H1 (cell line): ENCODE measurements around the gene MEDAG. TPM values are rescaled to one million over a fixed set of nuclear protein-coding genes. Genes with fewer than 3 reads are reported as not detected.

ENCODE experiments used
- CHD2 ChIP-seq: IDR thresholded peaks from 2 replicates; pipeline ENCODE4 v1.6.1; 2012; ENCODE audit warnings: low read length, improper control_type of control experiment
- FOSL1 ChIP-seq: IDR thresholded peaks from 2 replicates; pipeline ENCODE4 v1.6.1; 2011; ENCODE audit warnings: mild to moderate bottlenecking, low read depth, low read length, moderate library complexity; ENCODE audit not compliant: insufficient read depth
- GTF2F1 ChIP-seq: IDR thresholded peaks from 2 replicates; pipeline ENCODE4 v1.6.1; 2012; ENCODE audit warnings: low read depth, low read length, improper control_type of control experiment, borderline replicate concordance
- NRF1 ChIP-seq: IDR thresholded peaks from 2 replicates; pipeline ENCODE4 v1.6.1; 2011; ENCODE audit warnings: mild to moderate bottlenecking, low read depth, low read length, improper control_type of control experiment
- SP1 ChIP-seq: IDR thresholded peaks from 2 replicates; pipeline ENCODE4 v1.6.1; 2011; ENCODE audit warnings: low read depth, low read length
- TEAD4 ChIP-seq: IDR thresholded peaks from 2 replicates; pipeline ENCODE4 v1.6.1; 2012; ENCODE audit warnings: low read depth, low read length, inconsistent platforms, mixed read lengths
- ZNF274 ChIP-seq: IDR thresholded peaks from 2 replicates; pipeline ENCODE4 v1.7.0; 2012; ENCODE audit warnings: low read length, borderline replicate concordance; ENCODE audit errors: extremely low read depth
- polyA plus RNA-seq, 7 experiments: library from polyadenylated mRNA; depleted of rRNA in 3 of 7; stranded (reverse) in 5 of 7; unstranded in 2 of 7; fragments of >200 nt in 5 of 7; fragments of 200-250 nt in 2 of 7; gene quantifications; 1 replicate in 5 of 7; 2 replicates in 1 of 7; 4 replicates in 1 of 7; pipeline versions ENCODE4 v1.2.1 to v1.2.3, GENCODE V29; 2011 to 2013; ENCODE audit warnings: missing spikeins in 2 of 7, mixed read lengths in 2 of 7
- total RNA-seq: library from RNA; stranded (reverse); fragmentation: NEBNext Ultra II Directional; extraction: Animal tissue kit (Norgen Biotek cat#: 25700); gene quantifications from 2 replicates; pipeline ENCODE4 v1.2.1, GENCODE V29; 2021
- TF ChIP-seq, protein P1 (sequence below): IDR thresholded peaks from 2 replicates; pipeline ENCODE4 v1.6.1; 2012; ENCODE audit warnings: low read length, inconsistent platforms

MEDAG gene
- total and polyA plus RNA-seq, 2 of the 8 experiments (the other 6 are each of a cell fraction or from before 2014, with no cell fraction given) = 2.1 to 3.1 TPM

DNA sequence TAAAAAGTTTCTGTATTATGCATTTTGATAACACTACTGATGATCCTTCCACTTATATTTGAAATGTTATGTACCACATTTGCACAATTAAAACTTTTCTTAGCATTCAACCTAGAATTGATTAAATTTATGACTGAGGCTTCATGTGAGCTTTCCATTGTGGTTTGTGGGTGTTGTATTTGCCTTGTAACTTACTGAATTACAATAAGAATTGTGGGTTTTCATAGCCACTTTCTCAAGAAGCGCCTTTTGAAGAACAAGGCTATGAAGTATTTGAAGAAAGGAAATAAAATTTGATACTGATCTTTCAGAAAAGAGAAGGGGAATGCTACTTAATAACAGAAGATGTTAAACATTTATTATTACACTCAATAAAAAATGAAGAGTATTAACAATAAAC is 19.4 kb downstream of the MEDAG start (continued):
- no peak for TF ChIP-seq CHD2
- no peak for TF ChIP-seq NRF1
- TF ChIP-seq, protein P1, sequence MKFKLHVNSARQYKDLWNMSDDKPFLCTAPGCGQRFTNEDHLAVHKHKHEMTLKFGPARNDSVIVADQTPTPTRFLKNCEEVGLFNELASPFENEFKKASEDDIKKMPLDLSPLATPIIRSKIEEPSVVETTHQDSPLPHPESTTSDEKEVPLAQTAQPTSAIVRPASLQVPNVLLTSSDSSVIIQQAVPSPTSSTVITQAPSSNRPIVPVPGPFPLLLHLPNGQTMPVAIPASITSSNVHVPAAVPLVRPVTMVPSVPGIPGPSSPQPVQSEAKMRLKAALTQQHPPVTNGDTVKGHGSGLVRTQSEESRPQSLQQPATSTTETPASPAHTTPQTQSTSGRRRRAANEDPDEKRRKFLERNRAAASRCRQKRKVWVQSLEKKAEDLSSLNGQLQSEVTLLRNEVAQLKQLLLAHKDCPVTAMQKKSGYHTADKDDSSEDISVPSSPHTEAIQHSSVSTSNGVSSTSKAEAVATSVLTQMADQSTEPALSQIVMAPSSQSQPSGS = no peak
- TF ChIP-seq GTF2F1 = no peak
- TF ChIP-seq TEAD4 = no peak
- TF ChIP-seq FOSL1 = no peak
- TF ChIP-seq SP1 = no peak
- no peak for TF ChIP-seq ZNF274
- TF ChIP-seq, all 59 proteins: peak for 0
